ENCODE results near the gene DLG5.

DNA sequence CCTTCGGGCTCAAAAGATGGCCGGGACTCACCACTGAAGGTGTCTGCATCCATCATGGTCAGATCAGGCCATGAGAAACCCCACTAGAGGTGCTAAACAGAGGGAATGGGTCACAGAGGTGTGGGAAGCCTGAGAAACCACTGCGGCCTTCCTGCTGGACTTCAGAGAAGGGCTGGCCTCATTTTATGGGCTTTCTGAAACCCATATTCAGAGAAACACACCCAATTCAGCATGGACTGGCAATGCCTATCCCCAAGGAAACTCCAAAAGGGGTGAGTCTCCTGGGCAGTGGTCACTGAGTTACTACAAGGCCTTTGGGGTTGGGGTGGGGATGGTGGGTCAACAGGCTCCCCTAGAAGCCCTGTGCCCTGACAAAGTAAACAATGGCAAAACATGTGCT is 58.0 kb downstream of the DLG5 start:
- TF ChIP-seq, protein P1, sequence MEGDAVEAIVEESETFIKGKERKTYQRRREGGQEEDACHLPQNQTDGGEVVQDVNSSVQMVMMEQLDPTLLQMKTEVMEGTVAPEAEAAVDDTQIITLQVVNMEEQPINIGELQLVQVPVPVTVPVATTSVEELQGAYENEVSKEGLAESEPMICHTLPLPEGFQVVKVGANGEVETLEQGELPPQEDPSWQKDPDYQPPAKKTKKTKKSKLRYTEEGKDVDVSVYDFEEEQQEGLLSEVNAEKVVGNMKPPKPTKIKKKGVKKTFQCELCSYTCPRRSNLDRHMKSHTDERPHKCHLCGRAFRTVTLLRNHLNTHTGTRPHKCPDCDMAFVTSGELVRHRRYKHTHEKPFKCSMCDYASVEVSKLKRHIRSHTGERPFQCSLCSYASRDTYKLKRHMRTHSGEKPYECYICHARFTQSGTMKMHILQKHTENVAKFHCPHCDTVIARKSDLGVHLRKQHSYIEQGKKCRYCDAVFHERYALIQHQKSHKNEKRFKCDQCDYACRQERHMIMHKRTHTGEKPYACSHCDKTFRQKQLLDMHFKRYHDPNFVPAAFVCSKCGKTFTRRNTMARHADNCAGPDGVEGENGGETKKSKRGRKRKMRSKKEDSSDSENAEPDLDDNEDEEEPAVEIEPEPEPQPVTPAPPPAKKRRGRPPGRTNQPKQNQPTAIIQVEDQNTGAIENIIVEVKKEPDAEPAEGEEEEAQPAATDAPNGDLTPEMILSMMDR (IDR thresholded peaks at IDR 0.05; ENCODE audit: poor library complexity), result no peak
- no peak for TF ChIP-seq EZH2phosphoT487 (IDR thresholded peaks at IDR 0.05; ENCODE audit: low read depth, severe bottlenecking, unreplicated experiment)
